Mesenchymal stem cell (in vitro differentiated cells and primary cell): ENCODE data around the gene FARP1.

Experiments
- DNase-seq: peaks from one replicate; pipeline ENCODE4 v3.0.0-alpha.2; 2013
- H2AFZ ChIP-seq: one replicate; pipeline ENCODE4 v1.6.1; 2013; ENCODE audit warnings: low read depth, mild to moderate bottlenecking, control low read depth, inconsistent platforms, low read length, moderate library complexity
- H2AK5ac ChIP-seq: 2 replicates; pipeline ENCODE4 v1.6.1; 2013; ENCODE audit warnings: low read length, moderate library complexity, mild to moderate bottlenecking, inconsistent platforms; ENCODE audit not compliant: severe bottlenecking
- H2BK120ac ChIP-seq: one replicate; pipeline ENCODE4 v1.6.1; 2013; ENCODE audit warnings: low read depth, mild to moderate bottlenecking, inconsistent platforms, low read length, moderate library complexity
- H2BK12ac ChIP-seq, 2 experiments: one replicate each; pipeline ENCODE4 v1.6.1; 2013; ENCODE audit warnings: inconsistent platforms in 2 of 2, low read length in 2 of 2, mild to moderate bottlenecking in 2 of 2, moderate library complexity in 2 of 2, control low read depth in 1 of 2
- H2BK15ac ChIP-seq: one replicate; pipeline ENCODE4 v1.6.1; 2013; ENCODE audit warnings: mild to moderate bottlenecking, low read depth, inconsistent platforms; ENCODE audit not compliant: poor library complexity, severe bottlenecking
- H2BK5ac ChIP-seq: 2 replicates; pipeline ENCODE4 v1.6.1; 2013; ENCODE audit warnings: low read depth, mild to moderate bottlenecking, low read length, control low read depth, inconsistent platforms; ENCODE audit not compliant: poor library complexity, severe bottlenecking
- H3K14ac ChIP-seq, 2 experiments: one replicate each; pipeline ENCODE4 v1.6.1; 2013; ENCODE audit warnings: inconsistent platforms in 2 of 2, low read length in 2 of 2, control low read depth in 1 of 2, mild to moderate bottlenecking in 1 of 2, moderate library complexity in 1 of 2
- H3K18ac ChIP-seq, 2 experiments: one replicate each; pipeline ENCODE4 v1.6.1; 2013; ENCODE audit warnings: inconsistent platforms in 2 of 2, low read length in 2 of 2, control low read depth in 1 of 2, low read depth in 1 of 2, mild to moderate bottlenecking in 1 of 2
- H3K23ac ChIP-seq, 2 experiments: one replicate each; pipeline ENCODE4 v1.6.1; 2013; ENCODE audit warnings: inconsistent platforms in 2 of 2, low read length in 2 of 2, mild to moderate bottlenecking in 2 of 2, moderate library complexity in 2 of 2, control low read depth in 1 of 2
- H3K27ac ChIP-seq: 2 replicates; pipeline ENCODE4 v1.5.1; 2013; ENCODE audit warnings: mild to moderate bottlenecking, moderate library complexity, low read length, control low read depth, inconsistent platforms; ENCODE audit not compliant: poor library complexity, severe bottlenecking
- H3K27me3 ChIP-seq, 2 experiments: 2 replicates each; pipeline versions ENCODE4 v1.6.1 to v1.7.0; 2013; ENCODE audit warnings: low read length in 2 of 2, mild to moderate bottlenecking in 2 of 2, moderate library complexity in 2 of 2, control low read depth in 1 of 2, inconsistent platforms in 1 of 2; ENCODE audit not compliant: control insufficient read depth in 1 of 2, insufficient read depth in 1 of 2
- H3K36me3 ChIP-seq, 2 experiments: 2 replicates each; pipeline versions ENCODE4 v1.6.1 to v1.7.0; 2013; ENCODE audit warnings: low read length in 2 of 2, control low read depth in 1 of 2, inconsistent platforms in 1 of 2, low read depth in 1 of 2, mild to moderate bottlenecking in 1 of 2; ENCODE audit not compliant: insufficient read depth in 2 of 2, control insufficient read depth in 1 of 2
- H3K4ac ChIP-seq, 2 experiments: one replicate each; pipeline ENCODE4 v1.6.1; 2013; ENCODE audit warnings: inconsistent platforms in 2 of 2, low read length in 2 of 2, mild to moderate bottlenecking in 2 of 2, moderate library complexity in 2 of 2, control low read depth in 1 of 2, low read depth in 1 of 2
- H3K4me1 ChIP-seq: 2 replicates; pipeline ENCODE4 v1.6.1; 2013; ENCODE audit warnings: low read depth, low read length, control low read depth; ENCODE audit not compliant: control insufficient read depth, insufficient read depth
- H3K4me2 ChIP-seq: 2 replicates; pipeline ENCODE4 v1.6.1; 2013; ENCODE audit warnings: low read length, mild to moderate bottlenecking, inconsistent platforms; ENCODE audit not compliant: poor library complexity, severe bottlenecking
- H3K4me3 ChIP-seq, 2 experiments: 2 replicates each; pipeline versions ENCODE4 v1.5.1 to v1.7.0; 2013; ENCODE audit warnings: low read length in 2 of 2, mild to moderate bottlenecking in 2 of 2, control low read depth in 1 of 2, low read depth in 1 of 2; ENCODE audit not compliant: insufficient read depth in 1 of 2
- H3K79me1 ChIP-seq: replicated peaks from 2 replicates; pipeline ENCODE4 v1.6.1; 2013; ENCODE audit warnings: mild to moderate bottlenecking, control low read depth, low read length, inconsistent platforms; ENCODE audit not compliant: poor library complexity, severe bottlenecking
- H3K9ac ChIP-seq: 2 replicates; pipeline ENCODE4 v1.7.0; 2013; ENCODE audit warnings: mild to moderate bottlenecking, low read length, moderate library complexity
- H3K9me3 ChIP-seq: 2 replicates; pipeline ENCODE4 v1.7.0; 2013; ENCODE audit warnings: mild to moderate bottlenecking, low read length; ENCODE audit not compliant: control insufficient read depth
- H4K8ac ChIP-seq: one replicate; pipeline ENCODE4 v1.6.1; 2013; ENCODE audit warnings: inconsistent platforms, mild to moderate bottlenecking, low read length, moderate library complexity
- H4K91ac ChIP-seq: one replicate; pipeline ENCODE4 v1.6.1; 2013; ENCODE audit warnings: mild to moderate bottlenecking, low read length, inconsistent platforms
- WGBS: methylation state at CpG from one replicate; pipeline ENCODE4 v1.1.7; 2013; ENCODE audit warnings: mixed read lengths; 5-methylcytosine and 5-hydroxymethylcytosine counted together

Gene FARP1

DNA sequence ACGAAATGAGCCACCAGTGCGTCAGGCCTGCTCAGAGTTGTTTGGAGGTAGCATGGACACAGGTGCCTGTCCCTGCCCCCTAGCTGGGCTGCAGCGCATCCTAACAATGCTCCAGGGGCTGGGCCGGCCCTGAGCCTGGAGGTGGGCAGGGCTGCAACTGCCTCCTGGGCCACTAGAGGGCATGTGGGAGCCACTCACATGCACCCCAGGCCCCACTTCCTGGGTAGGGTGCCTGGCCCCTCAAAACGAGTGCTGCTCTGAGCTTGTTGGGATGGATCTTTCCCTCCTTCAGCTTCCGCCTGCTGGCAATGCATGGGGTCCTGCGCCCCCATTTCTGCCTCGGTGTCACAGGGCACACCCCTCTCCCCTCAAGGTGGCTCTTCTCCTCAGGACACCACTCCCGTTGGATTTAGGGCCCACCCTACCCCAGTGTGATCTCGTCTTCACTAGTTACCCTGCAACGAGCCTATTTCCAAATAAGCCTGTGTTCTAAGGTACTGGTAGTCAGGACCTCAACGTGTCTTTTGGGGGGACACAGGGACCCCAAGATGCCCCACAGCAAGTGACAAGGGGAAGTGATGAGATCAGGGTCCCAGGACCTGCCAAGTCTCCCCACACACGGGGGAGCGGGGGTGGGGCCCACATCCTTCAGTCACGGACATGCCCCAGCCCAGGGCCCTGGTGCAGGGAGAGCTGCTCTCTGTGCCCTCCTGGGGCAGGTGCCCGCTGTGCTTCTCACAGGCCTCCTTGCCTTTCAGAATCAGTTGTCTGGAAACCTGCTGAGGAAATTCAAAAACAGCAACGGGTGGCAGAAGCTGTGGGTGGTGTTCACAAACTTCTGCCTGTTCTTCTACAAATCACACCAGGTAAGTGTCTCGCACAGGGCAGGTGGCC is 302.7 kb downstream of the FARP1 start:
- Histone ChIP-seq H3K4me1 (peaks cover 19% of the 10 kb centered on the region), H3K9ac (peak overlapping the region; percentile 76), H3K18ac (no peak overlapping the region), H3K4ac (no peak overlapping the region), H2AFZ (no peak overlapping the region), H3K23ac (no peak overlapping the region), H3K36me3 (peaks cover 57 to 89% of the 10 kb centered on the region in 2 experiments), H2BK120ac (no peak overlapping the region), H3K14ac (no peak overlapping the region), H3K27me3 (no peaks in the 10 kb centered on the region), H2BK5ac (no peak overlapping the region), H3K4me2 (no peak overlapping the region), H3K9me3 (no peaks in the 10 kb centered on the region), H3K27ac (no peak overlapping the region), H2BK15ac (no peak overlapping the region), H2BK12ac (peak overlapping the region in 1 of 2 experiments; percentile 55), H4K8ac (no peak overlapping the region), H3K4me3 (no peak overlapping the region), H2AK5ac (no peak overlapping the region), H4K91ac (no peak overlapping the region), H3K79me1 (peaks cover 30% of the 10 kb centered on the region)
- DNase-seq, result peak; percentile 68
- 47% methylated on average over 17 of the region's 18 CpGs for WGBS

DNA sequence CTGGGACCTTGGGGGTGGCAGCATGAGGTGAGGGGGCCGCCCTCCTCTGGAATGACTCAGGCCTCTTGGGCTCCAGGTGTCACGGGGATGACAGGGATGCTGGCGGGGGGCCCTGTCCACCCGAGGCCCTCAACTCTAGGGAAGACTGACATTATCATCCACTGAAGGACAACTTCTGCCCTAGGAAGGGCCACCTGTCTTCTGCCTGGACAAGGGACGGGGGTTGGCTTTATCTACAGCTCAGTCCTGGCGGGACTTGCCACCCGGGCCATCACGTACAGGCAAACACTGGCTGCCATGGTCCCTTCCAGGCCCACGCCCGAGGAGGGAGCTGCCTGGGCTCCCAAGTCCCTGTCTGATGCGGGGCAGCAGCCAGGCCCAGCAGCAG is 303.3 kb downstream of the FARP1 start:
- Histone ChIP-seq H3K18ac (no peak overlapping the region), H4K8ac (no peak overlapping the region), H4K91ac (no peak overlapping the region), H3K4me1 (peaks cover 23% of the 10 kb centered on the region), H2BK15ac (no peak overlapping the region), H3K4me2 (no peak overlapping the region), H3K9ac (peak overlapping the region; percentile 76), H3K36me3 (peaks cover 56 to 85% of the 10 kb centered on the region in 2 experiments), H2BK12ac (no peak overlapping the region), H3K4ac (no peak overlapping the region), H3K79me1 (peaks cover 33% of the 10 kb centered on the region), H3K27ac (no peak overlapping the region), H3K14ac (no peak overlapping the region), H3K27me3 (no peaks in the 10 kb centered on the region), H2AFZ (no peak overlapping the region), H3K23ac (no peak overlapping the region), H2BK120ac (no peak overlapping the region), H2BK5ac (no peak overlapping the region), H2AK5ac (no peak overlapping the region), H3K9me3 (no peaks in the 10 kb centered on the region), H3K4me3 (no peak overlapping the region)
- 92% methylated on average over 11 of the region's 11 CpGs for WGBS
- no peak for DNase-seq

DNA sequence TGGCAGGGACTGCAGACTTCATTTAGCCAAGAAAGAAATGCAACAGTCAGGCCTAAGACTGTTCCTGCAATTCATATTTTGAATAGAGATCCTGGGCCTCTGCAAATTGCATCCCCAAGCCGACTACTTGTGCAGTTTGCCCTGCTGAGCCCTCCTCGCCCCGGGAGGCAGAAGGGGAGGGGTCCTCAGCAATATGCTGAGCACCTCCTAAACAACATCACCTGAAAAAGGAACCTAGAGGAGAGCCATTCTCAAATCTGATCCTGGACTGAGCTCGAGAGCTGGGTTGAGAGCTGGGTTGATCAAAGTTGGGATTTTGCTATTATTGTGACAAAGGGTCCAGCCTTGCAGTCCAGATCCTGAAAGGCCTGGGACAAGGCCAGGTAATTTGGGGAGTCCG is 304.2 kb downstream of the FARP1 start:
- H3K23ac ChIP-seq, result no peak overlapping the region
- no peak overlapping the region for H3K27ac ChIP-seq
- no peak overlapping the region for H3K4me3 ChIP-seq
- no peak overlapping the region for H4K8ac ChIP-seq
- H3K4me2 ChIP-seq, result no peak overlapping the region
- no peaks in the 10 kb centered on the region for H3K27me3 ChIP-seq
- no peak overlapping the region for H2AK5ac ChIP-seq
- no peak overlapping the region for H3K4ac ChIP-seq
- H3K79me1 ChIP-seq, result peaks cover 31% of the 10 kb centered on the region
- no peak overlapping the region for H3K9ac ChIP-seq
- H2BK120ac ChIP-seq, result no peak overlapping the region
- no peak overlapping the region for H2BK5ac ChIP-seq
- H3K36me3 ChIP-seq, result peaks cover 62 to 82% of the 10 kb centered on the region in 2 experiments
- no peak overlapping the region for H2BK15ac ChIP-seq
- no peak overlapping the region for H3K18ac ChIP-seq
- H4K91ac ChIP-seq, result no peak overlapping the region
- H3K4me1 ChIP-seq, result peaks cover 29% of the 10 kb centered on the region
- H2BK12ac ChIP-seq, result no peak overlapping the region
- WGBS, result 97% methylated on average over 5 of the region's 5 CpGs
- no peaks in the 10 kb centered on the region for H3K9me3 ChIP-seq
- no peak overlapping the region for H3K14ac ChIP-seq
- no peak for DNase-seq
- H2AFZ ChIP-seq, result no peak overlapping the region

DNA sequence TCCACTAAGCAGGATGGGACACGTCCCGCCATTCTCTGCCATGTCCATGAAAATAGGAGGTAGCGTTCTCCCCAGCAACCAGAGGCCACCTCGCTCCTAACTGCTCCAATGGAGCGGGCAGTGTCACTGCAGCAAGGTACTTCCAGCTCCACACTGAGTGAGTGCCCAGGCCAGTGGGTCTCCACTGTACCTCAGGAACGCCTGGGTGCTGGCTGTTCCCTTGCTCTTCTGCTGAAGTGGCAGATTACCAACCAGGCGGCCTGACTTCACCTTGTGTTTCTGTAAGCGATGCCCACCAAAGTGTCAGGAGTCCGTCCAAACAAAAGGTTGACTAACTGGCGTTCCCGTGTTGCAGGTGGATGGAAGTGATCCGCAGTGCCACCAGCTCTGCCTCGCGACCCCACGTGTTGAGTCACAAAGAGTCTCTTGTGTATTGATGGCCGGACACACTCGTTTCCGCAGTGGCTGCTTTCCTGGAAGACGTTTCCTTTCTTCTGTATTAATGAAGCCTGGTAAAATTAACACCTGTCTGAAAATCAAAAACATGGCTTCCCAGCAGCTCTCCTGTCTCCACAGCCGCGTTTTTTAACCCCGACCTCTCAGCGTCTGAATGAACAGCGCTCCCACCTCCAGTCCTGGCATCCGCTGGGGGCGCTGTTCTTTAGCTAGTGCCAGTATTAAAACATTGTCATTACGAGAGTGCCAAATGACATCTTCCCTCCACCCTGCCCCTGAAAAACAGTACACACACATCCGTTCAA is 305.2 kb downstream of the FARP1 start:
- Histone ChIP-seq H3K36me3 (peaks cover 62 to 75% of the 10 kb centered on the region in 2 experiments), H3K27ac (no peak overlapping the region), H2BK5ac (no peak overlapping the region), H2BK12ac (no peak overlapping the region), H3K4me1 (peaks cover 29% of the 10 kb centered on the region), H3K4me3 (no peak overlapping the region), H2BK120ac (no peak overlapping the region), H3K79me1 (peaks cover 31% of the 10 kb centered on the region), H3K9me3 (no peaks in the 10 kb centered on the region), H3K14ac (no peak overlapping the region), H3K23ac (no peak overlapping the region), H2BK15ac (no peak overlapping the region), H3K18ac (no peak overlapping the region), H4K8ac (no peak overlapping the region), H4K91ac (no peak overlapping the region), H2AK5ac (no peak overlapping the region), H3K4ac (no peak overlapping the region), H3K9ac (no peak overlapping the region), H3K27me3 (no peaks in the 10 kb centered on the region), H3K4me2 (no peak overlapping the region), H2AFZ (no peak overlapping the region)
- WGBS, result 79% methylated on average over 28 of the region's 28 CpGs
- DNase-seq, result peak; percentile 54
